ENCODE results near the gene STT3B. TPM values are rescaled to one million over a fixed set of nuclear protein-coding genes. Genes with fewer than 3 reads are reported as not detected.

Gene STT3B
- total and polyA plus RNA-seq, 8 donors = 127 to 176 (median 160) TPM

GRCh38 chr3:31636694-31637442, 104.1 kb downstream of the STT3B start:
- H3K4me1 ChIP-seq = peaks cover 0 to 6% of the 10 kb centered on the region in 2 donors
- no peak overlapping the region for H3K4me3 ChIP-seq
- H3K27me3 ChIP-seq = no peaks in the 10 kb centered on the region
- intact Hi-C loops (cut with DNase I) = no loop called here
- H3K36me3 ChIP-seq = peaks cover 0 to 17% of the 10 kb centered on the region in 2 donors
- no peak for DNase-seq
- no peak overlapping the region for H3K27ac ChIP-seq
- ATAC-seq = no peak
- no peak for TF ChIP-seq CTCF (IDR thresholded peaks at IDR 0.05)
- H3K9me3 ChIP-seq = no peaks in the 10 kb centered on the region

- Histone ChIP-seq H3K36me3 (peaks cover 0 to 7% of the 10 kb centered on the region in 2 donors), H3K27ac (no peak overlapping the region), H3K4me1 (peaks cover 0 to 6% of the 10 kb centered on the region in 2 donors), H3K27me3 (no peaks in the 10 kb centered on the region), H3K9me3 (no peaks in the 10 kb centered on the region), H3K4me3 (no peak overlapping the region)
- DNase-seq = no peak
- no peak for ATAC-seq
- no peak for TF ChIP-seq CTCF (IDR thresholded peaks at IDR 0.05)
- intact Hi-C loops (cut with DNase I) = no loop called here
Observed at GRCh38 chr3:31639828-31640227, 107.1 kb downstream of the STT3B start.

GRCh38 chr3:31645256-31645655, 112.5 kb downstream of the STT3B start:
- Histone ChIP-seq H3K9me3 (peaks cover 0 to 18% of the 10 kb centered on the region in 2 donors), H3K27ac (no peak overlapping the region), H3K36me3 (peaks cover 0 to 23% of the 10 kb centered on the region in 2 donors), H3K4me3 (no peak overlapping the region), H3K27me3 (no peaks in the 10 kb centered on the region), H3K4me1 (no peaks in the 10 kb centered on the region)
- intact Hi-C loops (cut with DNase I) = no loop called here
- TF ChIP-seq CTCF (IDR thresholded peaks at IDR 0.05) = no peak
- ATAC-seq = no peak
- DNase-seq = no peak

- TF ChIP-seq CTCF (IDR thresholded peaks at IDR 0.05) = no peak
- Histone ChIP-seq H3K27me3 (no peaks in the 10 kb centered on the region), H3K9me3 (peaks cover 0 to 49% of the 10 kb centered on the region in 2 donors), H3K36me3 (peaks cover 0 to 23% of the 10 kb centered on the region in 2 donors), H3K4me3 (no peak overlapping the region), H3K27ac (no peak overlapping the region), H3K4me1 (no peaks in the 10 kb centered on the region)
- no peak for DNase-seq
- no peak for ATAC-seq
- intact Hi-C loops (cut with DNase I) = no loop called here
Observed at GRCh38 chr3:31648286-31648968, 115.7 kb downstream of the STT3B start.

GRCh38 chr3:31652296-31652695, 119.6 kb downstream of the STT3B start:
- Histone ChIP-seq H3K27me3 (no peaks in the 10 kb centered on the region), H3K4me3 (no peak overlapping the region), H3K36me3 (peaks cover 0 to 13% of the 10 kb centered on the region in 2 donors), H3K4me1 (no peaks in the 10 kb centered on the region), H3K9me3 (peaks cover 0 to 84% of the 10 kb centered on the region in 2 donors), H3K27ac (no peak overlapping the region)
- ATAC-seq (no peak), DNase-seq (no peak)
- no peak for TF ChIP-seq CTCF (IDR thresholded peaks at IDR 0.05)
- intact Hi-C loops (cut with DNase I) = no loop called here
